WTC11 (cell line): Measurements from ENCODE around the gene GNL1.

Source experiments
- ATF3 ChIP-seq: sonication (generic); formaldehyde crosslinking; conservative IDR thresholded peaks from 2 replicates; pipeline ENCODE4 v1.8.1; 2022; ENCODE audit warnings: mild to moderate bottlenecking, missing genetic modification reagents
- CTCF ChIP-seq: fragments of 200-600 bp; IDR thresholded peaks from 2 replicates; pipeline ENCODE4 v1.8.0; 2022; ENCODE audit warnings: antibody characterized with exemption
- E2F4 ChIP-seq: sonication (generic); formaldehyde crosslinking; IDR thresholded peaks from 2 replicates; pipeline ENCODE4 v1.8.1; 2022; ENCODE audit warnings: low read depth, mild to moderate bottlenecking, moderate library complexity, missing genetic modification reagents, borderline replicate concordance
- ETV6 ChIP-seq: sonication (generic); formaldehyde crosslinking; IDR thresholded peaks from 2 replicates; pipeline ENCODE4 v1.8.1; 2022; ENCODE audit warnings: mild to moderate bottlenecking, missing genetic modification reagents
- FOXK1 ChIP-seq: sonication (generic); formaldehyde crosslinking; IDR thresholded peaks from 2 replicates; pipeline ENCODE4 v1.8.0; 2022; ENCODE audit warnings: mild to moderate bottlenecking, moderate library complexity, missing genetic modification reagents
- IRF1 ChIP-seq: sonication (generic); formaldehyde crosslinking; IDR thresholded peaks from 2 replicates; pipeline ENCODE4 v1.8.0; 2023; ENCODE audit warnings: missing genetic modification reagents
- JUN ChIP-seq: sonication (generic); formaldehyde crosslinking; IDR thresholded peaks from 2 replicates; pipeline ENCODE4 v1.8.0; 2023; ENCODE audit warnings: mild to moderate bottlenecking, missing genetic modification reagents
- MYBL2 ChIP-seq: sonication (generic); formaldehyde crosslinking; IDR thresholded peaks from 2 replicates; pipeline ENCODE4 v1.8.1; 2023; ENCODE audit warnings: mild to moderate bottlenecking, moderate library complexity, missing genetic modification reagents
- NFYB ChIP-seq: sonication (generic); formaldehyde crosslinking; conservative IDR thresholded peaks from 2 replicates; pipeline ENCODE4 v1.8.0; 2022; ENCODE audit warnings: low read depth, missing genetic modification reagents
- NR3C1 ChIP-seq: sonication (generic); formaldehyde crosslinking; conservative IDR thresholded peaks from 2 replicates; pipeline ENCODE4 v1.8.1; 2023; ENCODE audit warnings: low read depth, mild to moderate bottlenecking, missing genetic modification reagents
- TCF7 ChIP-seq: sonication (generic); formaldehyde crosslinking; IDR thresholded peaks from 2 replicates; pipeline ENCODE4 v1.8.0; 2022; ENCODE audit warnings: mild to moderate bottlenecking, low read depth, missing genetic modification reagents, moderate library complexity
- ZBTB21 ChIP-seq: sonication (generic); formaldehyde crosslinking; IDR thresholded peaks from 2 replicates; pipeline ENCODE4 v1.8.1; 2023; ENCODE audit warnings: mild to moderate bottlenecking, missing genetic modification reagents, borderline replicate concordance

- TF ChIP-seq CTCF (no peak), NFYB (CRISPR knock-in tag) (no peak), ATF3 (CRISPR knock-in tag) (no peak), TCF7 (no peak), ZBTB21 (CRISPR knock-in tag) (no peak), JUN (CRISPR knock-in tag) (no peak), NR3C1 (CRISPR knock-in tag) (no peak), E2F4 (CRISPR knock-in tag) (no peak), MYBL2 (no peak), ETV6 (CRISPR knock-in tag) (no peak), IRF1 (CRISPR knock-in tag) (no peak), FOXK1 (no peak)
These were observed 45.7 kb upstream of the GNL1 start for GRCh38 chr6:30601815-30602641.
